Trophoblast cell (in vitro differentiated cells and primary cell): ENCODE results near the gene ZBTB42.

Experiments
- DNase-seq, 2 donors: peaks; one replicate each; pipeline ENCODE4 v3.0.0-alpha.2; 2016
- H2AFZ ChIP-seq: 2 replicates; pipeline ENCODE4 v1.6.1; 2013; ENCODE audit warnings: low read length, moderate library complexity, mild to moderate bottlenecking; ENCODE audit not compliant: insufficient read depth, poor library complexity
- H2AK5ac ChIP-seq: 2 replicates; pipeline ENCODE4 v1.6.1; 2013; ENCODE audit warnings: mild to moderate bottlenecking, low read length
- H2BK120ac ChIP-seq: 2 replicates; pipeline ENCODE4 v1.6.1; 2013; ENCODE audit warnings: low read length, mild to moderate bottlenecking, moderate library complexity; ENCODE audit not compliant: insufficient read depth, poor library complexity
- H2BK12ac ChIP-seq: 2 replicates; pipeline ENCODE4 v1.6.1; 2013; ENCODE audit warnings: mild to moderate bottlenecking, low read length, moderate library complexity
- H2BK5ac ChIP-seq: 2 replicates; pipeline ENCODE4 v1.6.1; 2013; ENCODE audit warnings: low read length, low read depth, moderate library complexity, mild to moderate bottlenecking; ENCODE audit not compliant: poor library complexity
- H3K14ac ChIP-seq: 2 replicates; pipeline ENCODE4 v1.6.1; 2013; ENCODE audit warnings: mild to moderate bottlenecking, low read length
- H3K18ac ChIP-seq: 2 replicates; pipeline ENCODE4 v1.6.1; 2013; ENCODE audit warnings: mild to moderate bottlenecking, low read length
- H3K23ac ChIP-seq: 2 replicates; pipeline ENCODE4 v1.6.1; 2013; ENCODE audit warnings: low read length
- H3K27ac ChIP-seq: 2 replicates; pipeline ENCODE4 v1.5.1; 2013; ENCODE audit warnings: low read depth, mild to moderate bottlenecking, inconsistent platforms, low read length, moderate library complexity
- H3K27me3 ChIP-seq: 2 replicates; pipeline ENCODE4 v1.6.1; 2013; ENCODE audit warnings: inconsistent platforms, mild to moderate bottlenecking, low read length, moderate library complexity; ENCODE audit not compliant: insufficient read depth
- H3K36me3 ChIP-seq, 2 experiments: 1 replicate in 1 of 2; 2 replicates in 1 of 2; pipeline ENCODE4 v1.6.1; 2013; ENCODE audit warnings: low read length in 2 of 2, mild to moderate bottlenecking in 2 of 2, moderate library complexity in 1 of 2; ENCODE audit not compliant: insufficient read depth in 2 of 2, control insufficient read depth in 1 of 2
- H3K4ac ChIP-seq: 2 replicates; pipeline ENCODE4 v1.6.1; 2013; ENCODE audit warnings: low read depth, mild to moderate bottlenecking, low read length, moderate library complexity
- H3K4me1 ChIP-seq, 2 experiments: 1 replicate in 1 of 2; 2 replicates in 1 of 2; pipeline ENCODE4 v1.6.1; 2013; ENCODE audit warnings: low read length in 2 of 2, mild to moderate bottlenecking in 2 of 2, moderate library complexity in 1 of 2; ENCODE audit not compliant: insufficient read depth in 2 of 2, control insufficient read depth in 1 of 2
- H3K4me2 ChIP-seq: 2 replicates; pipeline ENCODE4 v1.6.1; 2013; ENCODE audit warnings: inconsistent platforms, mild to moderate bottlenecking, low read length, moderate library complexity
- H3K4me3 ChIP-seq: 2 replicates; pipeline ENCODE4 v1.5.1; 2013; ENCODE audit warnings: mild to moderate bottlenecking, low read depth, low read length, inconsistent platforms
- H3K79me1 ChIP-seq: one replicate; pipeline ENCODE4 v1.6.1; 2013; ENCODE audit warnings: low read length
- H3K79me2 ChIP-seq: 2 replicates; pipeline ENCODE4 v1.6.1; 2013; ENCODE audit warnings: low read length, mild to moderate bottlenecking; ENCODE audit not compliant: control insufficient read depth, insufficient read depth, poor library complexity
- H3K9ac ChIP-seq: 2 replicates; pipeline ENCODE4 v1.6.1; 2013; ENCODE audit warnings: mild to moderate bottlenecking, low read length
- H3K9me3 ChIP-seq: 2 replicates; pipeline ENCODE4 v1.6.1; 2013; ENCODE audit warnings: low read depth, mild to moderate bottlenecking, control low read depth, inconsistent platforms, low read length; ENCODE audit not compliant: insufficient read depth
- H4K12ac ChIP-seq: 2 replicates; pipeline ENCODE4 v1.6.1; 2013; ENCODE audit warnings: low read depth, mild to moderate bottlenecking, low read length, moderate library complexity
- H4K8ac ChIP-seq: 2 replicates; pipeline ENCODE4 v1.6.1; 2013; ENCODE audit warnings: low read depth, mild to moderate bottlenecking, low read length, moderate library complexity
- H4K91ac ChIP-seq: one replicate; pipeline ENCODE4 v1.6.1; 2013; ENCODE audit warnings: low read depth, mild to moderate bottlenecking, low read length, moderate library complexity
- whole genome bisulfite sequencing: extraction: QIAGEN DNeasy Blood & Tissue Kit; methylation state at CpG from one replicate; pipeline ENCODE4 v1.1.7; 2013; ENCODE audit warnings: missing lambda C conversion rate; ENCODE audit not compliant: insufficient read length, insufficient coverage; ENCODE audit errors: extremely low coverage; 5-methylcytosine and 5-hydroxymethylcytosine counted together

The ZBTB42 gene

GRCh38 chr14:104795781-104796686 is 4.9 kb upstream of the ZBTB42 start:
- Histone ChIP-seq H3K18ac (peak overlapping the region; percentile 70), H3K79me1 (peaks cover 23% of the 10 kb centered on the region), H2BK12ac (peak overlapping the region; percentile 24), H4K91ac (peak overlapping the region; percentile 84), H4K12ac (peak overlapping the region; percentile 79), H3K14ac (peak overlapping the region; percentile 87), H2BK120ac (peak overlapping the region; percentile 59), H3K27ac (no peak overlapping the region), H2AK5ac (peak overlapping the region; percentile 79), H4K8ac (peak overlapping the region; percentile 91), H3K4me1 (peaks cover 18 to 25% of the 10 kb centered on the region in 2 experiments), H3K4me3 (peak overlapping the region; percentile 42), H3K4me2 (peak overlapping the region; percentile 67), H3K9me3 (peaks cover 7% of the 10 kb centered on the region), H3K4ac (peak overlapping the region; percentile 43), H3K9ac (no peak overlapping the region), H2AFZ (peak overlapping the region; percentile 73), H3K79me2 (peaks cover 28% of the 10 kb centered on the region), H2BK5ac (peak overlapping the region; percentile 35), H3K36me3 (peaks cover 17 to 24% of the 10 kb centered on the region in 2 experiments), H3K27me3 (peaks cover 6% of the 10 kb centered on the region), H3K23ac (no peak overlapping the region)
- no CpG with 5 or more reads among the region's 55 CpGs for WGBS
- peak; percentile 29 to 69 for DNase-seq

- no peak overlapping the region for H3K4ac ChIP-seq
- peaks cover 24% of the 10 kb centered on the region for H3K79me1 ChIP-seq
- WGBS, result no CpG with 5 or more reads among the region's 6 CpGs
- no peak for DNase-seq
- no peak overlapping the region for H3K4me3 ChIP-seq
- no peak overlapping the region for H3K14ac ChIP-seq
- no peak overlapping the region for H3K27ac ChIP-seq
- peaks cover 23 to 31% of the 10 kb centered on the region in 2 experiments for H3K4me1 ChIP-seq
- no peak overlapping the region for H4K91ac ChIP-seq
- peaks cover 11 to 19% of the 10 kb centered on the region in 2 experiments for H3K36me3 ChIP-seq
- no peak overlapping the region for H2BK12ac ChIP-seq
- H4K8ac ChIP-seq, result no peak overlapping the region
- H3K4me2 ChIP-seq, result no peak overlapping the region
- peaks cover 28% of the 10 kb centered on the region for H3K79me2 ChIP-seq
- no peak overlapping the region for H2AFZ ChIP-seq
- H2AK5ac ChIP-seq, result no peak overlapping the region
- H3K9me3 ChIP-seq, result peaks cover 7% of the 10 kb centered on the region
- no peak overlapping the region for H3K23ac ChIP-seq
- no peak overlapping the region for H4K12ac ChIP-seq
- H3K27me3 ChIP-seq, result peaks cover 6% of the 10 kb centered on the region
- no peak overlapping the region for H3K18ac ChIP-seq
- H2BK120ac ChIP-seq, result no peak overlapping the region
- H2BK5ac ChIP-seq, result no peak overlapping the region
- no peak overlapping the region for H3K9ac ChIP-seq
Observed at GRCh38 chr14:104796687-104797081, 4.2 kb upstream of the ZBTB42 start.

GRCh38 chr14:104797115-104798044 is 3.5 kb upstream of the ZBTB42 start:
- Histone ChIP-seq H3K9ac (no peak overlapping the region), H3K23ac (no peak overlapping the region), H3K18ac (no peak overlapping the region), H2BK5ac (no peak overlapping the region), H3K4me3 (no peak overlapping the region), H3K9me3 (peaks cover 7% of the 10 kb centered on the region), H3K14ac (no peak overlapping the region), H4K12ac (no peak overlapping the region), H3K4ac (no peak overlapping the region), H3K4me1 (peaks cover 23 to 33% of the 10 kb centered on the region in 2 experiments), H3K27me3 (peaks cover 6% of the 10 kb centered on the region), H3K79me2 (peaks cover 26% of the 10 kb centered on the region), H3K27ac (no peak overlapping the region), H2BK120ac (no peak overlapping the region), H2BK12ac (no peak overlapping the region), H4K8ac (no peak overlapping the region), H4K91ac (no peak overlapping the region), H2AK5ac (no peak overlapping the region), H3K79me1 (peaks cover 24% of the 10 kb centered on the region), H3K4me2 (no peak overlapping the region), H3K36me3 (peaks cover 7 to 12% of the 10 kb centered on the region in 2 experiments), H2AFZ (no peak overlapping the region)
- peak; percentile 80 to 88 for DNase-seq
- WGBS, result no CpG with 5 or more reads among the region's 18 CpGs
